H1 (cell line): ENCODE measurements around the gene ENOSF1. TPM values are rescaled to one million over a fixed set of nuclear protein-coding genes. Genes with fewer than 3 reads are reported as not detected.

Source experiments
- CTCF ChIA-PET: fragments of 300-600 bp; sonication (Branson Sonifier 250); formaldehyde crosslinking; loops from one replicate; lab custom pipeline; 2021; ENCODE audit not compliant: partially characterized antibody; lab: Charles Lee
- POLR2A ChIA-PET: fragments of 300-600 bp; sonication (Branson Sonifier 250); formaldehyde crosslinking; loops from one replicate; lab custom pipeline; 2021; ENCODE audit warnings: inconsistent platforms; ENCODE audit not compliant: partially characterized antibody; lab: Charles Lee
- DNase-seq, 2 experiments: peaks; one replicate each; pipeline versions ENCODE4 v3.0.0 to v3.0.0-alpha.2; 2010 to 2022; ENCODE audit warnings: low spot score in 2 of 2, low read depth in 1 of 2, mixed read lengths in 1 of 2
- FAIRE-seq: peaks from 2 replicates; lab custom pipeline; 2011; peaks lifted over from hg19 to GRCh38; lab: Jason Lieb, UNC
- H2AFZ ChIP-seq: 2 replicates; pipeline ENCODE4 v1.8.1; 2012; ENCODE audit warnings: low read length, inconsistent platforms
- H2AK5ac ChIP-seq: 2 replicates; pipeline ENCODE4 v1.6.1; 2013; ENCODE audit warnings: low read depth, low read length
- H2BK120ac ChIP-seq: replicated peaks from 2 replicates; pipeline ENCODE3; 2013; ENCODE audit warnings: low read depth, low read length, inconsistent platforms
- H2BK12ac ChIP-seq: 2 replicates; pipeline ENCODE4 v1.6.1; 2013; ENCODE audit warnings: low read depth, low read length
- H2BK15ac ChIP-seq: 2 replicates; pipeline ENCODE4 v1.6.1; 2013; ENCODE audit warnings: low read length
- H2BK20ac ChIP-seq: 2 replicates; pipeline ENCODE4 v1.6.1; 2013; ENCODE audit warnings: low read length
- H2BK5ac ChIP-seq: 2 replicates; pipeline ENCODE4 v1.6.1; 2013; ENCODE audit warnings: low read depth, low read length
- H3K14ac ChIP-seq: 2 replicates; pipeline ENCODE4 v1.6.1; 2013; ENCODE audit warnings: inconsistent platforms; ENCODE audit not compliant: insufficient read length
- H3K18ac ChIP-seq: 2 replicates; pipeline ENCODE4 v1.6.1; 2013; ENCODE audit warnings: low read length; ENCODE audit errors: extremely low read depth
- H3K23ac ChIP-seq: 2 replicates; pipeline ENCODE4 v1.6.1; 2013; ENCODE audit warnings: inconsistent platforms; ENCODE audit not compliant: insufficient read length
- H3K23me2 ChIP-seq: 2 replicates; pipeline ENCODE4 v1.6.1; 2013; ENCODE audit warnings: low read depth, low read length
- H3K27ac ChIP-seq: 2 replicates; pipeline ENCODE4 v1.6.1; 2011; ENCODE audit warnings: low read depth, low read length, inconsistent platforms
- H3K27me3 ChIP-seq, 4 experiments: replicated peaks in 1 of 4; 1 replicate in 1 of 4; 2 replicates in 3 of 4; pipeline versions ENCODE4 v1.6.1 to v1.8.1; 2011 to 2013; ENCODE audit warnings: low read length in 3 of 4, mild to moderate bottlenecking in 3 of 4, inconsistent platforms in 2 of 4, mixed read lengths in 2 of 4, moderate library complexity in 1 of 4; ENCODE audit not compliant: control insufficient read depth in 3 of 4, insufficient read depth in 3 of 4; ENCODE audit errors: extremely low read depth in 1 of 4
- H3K36me3 ChIP-seq, 4 experiments: 2 replicates each; pipeline versions ENCODE4 v1.6.1 to v1.8.1; 2011 to 2013; ENCODE audit warnings: mild to moderate bottlenecking in 4 of 4, low read length in 3 of 4, moderate library complexity in 2 of 4, control low read depth in 1 of 4, inconsistent platforms in 1 of 4; ENCODE audit not compliant: insufficient read depth in 4 of 4, control insufficient read depth in 2 of 4
- H3K4ac ChIP-seq: replicated peaks from 2 replicates; pipeline ENCODE3; 2013; ENCODE audit warnings: low read length, low read depth, mixed read lengths, inconsistent platforms; ENCODE audit not compliant: insufficient read length
- H3K4me1 ChIP-seq, 4 experiments: replicated peaks in 1 of 4; 1 replicate in 1 of 4; 2 replicates in 3 of 4; pipeline versions ENCODE4 v1.6.1 to v1.8.1; 2011 to 2013; ENCODE audit warnings: low read length in 3 of 4, inconsistent platforms in 2 of 4, mixed read lengths in 1 of 4; ENCODE audit not compliant: insufficient read depth in 4 of 4, control insufficient read depth in 3 of 4
- H3K4me2 ChIP-seq, 2 experiments: 2 replicates each; pipeline versions ENCODE4 v1.6.1 to v1.8.1; 2011 to 2013; ENCODE audit warnings: low read depth in 2 of 2, low read length in 2 of 2, control low read depth in 1 of 2, inconsistent platforms in 1 of 2, mild to moderate bottlenecking in 1 of 2; ENCODE audit not compliant: insufficient read depth in 1 of 2
- H3K4me3 ChIP-seq, 4 experiments: fragments of 200-600, 300-600 bp in 1 of 4; sonication (generic), shearing (Covaris generic), sonication (Bioruptor Twin) in 1 of 4; 2 replicates each; pipeline versions ENCODE4 v1.5.1 to v1.8.1; 2011 to 2016; ENCODE audit warnings: low read length in 4 of 4, low read depth in 3 of 4, control low read depth in 2 of 4, inconsistent platforms in 2 of 4, mild to moderate bottlenecking in 2 of 4, mixed read lengths in 1 of 4, moderate library complexity in 1 of 4; ENCODE audit not compliant: insufficient read depth in 2 of 4; ENCODE audit errors: extremely low read depth in 1 of 4
- H3K56ac ChIP-seq: replicated peaks from 2 replicates; pipeline ENCODE3; 2013; ENCODE audit warnings: low read depth, mild to moderate bottlenecking, mixed read lengths, low read length, inconsistent platforms; ENCODE audit not compliant: insufficient read length
- H3K79me1 ChIP-seq: 2 replicates; pipeline ENCODE4 v1.6.1; 2013; ENCODE audit warnings: low read depth, low read length, control low read depth
- H3K79me2 ChIP-seq, 2 experiments: 2 replicates each; pipeline versions ENCODE4 v1.6.1 to v1.8.1; 2012 to 2013; ENCODE audit warnings: low read length in 2 of 2, mild to moderate bottlenecking in 2 of 2, inconsistent platforms in 1 of 2; ENCODE audit not compliant: insufficient read depth in 2 of 2, control insufficient read depth in 1 of 2
- H3K9ac ChIP-seq, 4 experiments: replicated peaks in 1 of 4; 1 replicate in 1 of 4; 2 replicates in 3 of 4; pipeline versions ENCODE4 v1.6.1 to v1.8.1; 2011 to 2013; ENCODE audit warnings: low read depth in 3 of 4, low read length in 3 of 4, control low read depth in 2 of 4, mild to moderate bottlenecking in 2 of 4, moderate library complexity in 2 of 4, inconsistent platforms in 1 of 4; ENCODE audit errors: extremely low read depth in 1 of 4
- H3K9me3 ChIP-seq, 2 experiments: 2 replicates each; pipeline versions ENCODE4 v1.6.1 to v1.8.1; 2012 to 2013; ENCODE audit warnings: mild to moderate bottlenecking in 2 of 2, moderate library complexity in 2 of 2, control low read depth in 1 of 2, inconsistent platforms in 1 of 2, low read depth in 1 of 2, low read length in 1 of 2, mixed read lengths in 1 of 2; ENCODE audit not compliant: insufficient read depth in 2 of 2
- H4K20me1 ChIP-seq, 2 experiments: replicated peaks in 1 of 2; 2 replicates each; pipeline versions ENCODE3 to v1.8.1; 2011 to 2013; ENCODE audit warnings: inconsistent platforms in 2 of 2, low read length in 2 of 2, mild to moderate bottlenecking in 1 of 2; ENCODE audit not compliant: insufficient read depth in 2 of 2, control insufficient read depth in 1 of 2
- H4K5ac ChIP-seq: 2 replicates; pipeline ENCODE4 v1.6.1; 2013; ENCODE audit warnings: low read length, low read depth, mixed read lengths, inconsistent platforms; ENCODE audit not compliant: insufficient read length
- H4K8ac ChIP-seq: 2 replicates; pipeline ENCODE4 v1.8.0; 2013; ENCODE audit warnings: mild to moderate bottlenecking, moderate library complexity, low read length, inconsistent platforms; ENCODE audit not compliant: insufficient read depth; ENCODE audit errors: extremely low read depth
- H4K91ac ChIP-seq: replicated peaks from 2 replicates; pipeline ENCODE3; 2013; ENCODE audit warnings: low read length, mixed read lengths, inconsistent platforms; ENCODE audit not compliant: insufficient read length
- EGR1 ChIP-seq: IDR thresholded peaks from 2 replicates; pipeline ENCODE4 v1.6.1; 2011; ENCODE audit warnings: low read depth, low read length, borderline replicate concordance
- HDAC2 ChIP-seq, 2 experiments: fragments of 300-600 bp in 1 of 2; sonication (generic) in 1 of 2; IDR thresholded peaks; 2 replicates each; pipeline ENCODE4 v1.6.1; 2011 to 2012; ENCODE audit warnings: low read depth in 2 of 2, low read length in 2 of 2, mild to moderate bottlenecking in 2 of 2, moderate library complexity in 2 of 2, borderline replicate concordance in 1 of 2, inconsistent platforms in 1 of 2
- RBBP5 ChIP-seq: IDR thresholded peaks from 2 replicates; pipeline ENCODE4 v1.7.1; 2012; ENCODE audit warnings: low read depth, mild to moderate bottlenecking, inconsistent platforms, low read length, moderate library complexity, borderline replicate concordance
- SP1 ChIP-seq: IDR thresholded peaks from 2 replicates; pipeline ENCODE4 v1.6.1; 2011; ENCODE audit warnings: low read depth, low read length
- SRF ChIP-seq: IDR thresholded peaks from 2 replicates; pipeline ENCODE4 v1.6.1; 2011; ENCODE audit warnings: mild to moderate bottlenecking, low read depth, low read length, moderate library complexity
- TAF1 ChIP-seq: IDR thresholded peaks from 2 replicates; pipeline ENCODE4 v1.6.1; 2011; ENCODE audit warnings: mild to moderate bottlenecking, low read depth, low read length
- TAF7 ChIP-seq: optimal IDR thresholded peaks from 2 replicates; pipeline ENCODE3; 2011; ENCODE audit warnings: low read depth, mild to moderate bottlenecking, inconsistent platforms, low read length, moderate library complexity, borderline replicate concordance
- YY1 ChIP-seq: IDR thresholded peaks from 2 replicates; pipeline ENCODE4 v1.6.1; 2011; ENCODE audit warnings: low read depth, mild to moderate bottlenecking, low read length
- WGBS, 2 experiments: shearing (Covaris generic) in 1 of 2; methylation state at CpG; one replicate each; pipeline versions ENCODE4 v1.1.6 to v1.1.7; 2013 to 2015; ENCODE audit warnings: low lambda C conversion rate in 2 of 2, mixed read lengths in 2 of 2, inconsistent platforms in 1 of 2, low coverage in 1 of 2, missing lambda C conversion rate in 1 of 2; ENCODE audit not compliant: insufficient replicate concordance in 2 of 2, insufficient coverage in 1 of 2, insufficient read length in 1 of 2; ENCODE audit errors: extremely low coverage in 1 of 2, missing lambda C conversion rate in 1 of 2; 5-methylcytosine and 5-hydroxymethylcytosine counted together
- polyA plus RNA-seq, 7 experiments: library from polyadenylated mRNA; depleted of rRNA in 3 of 7; stranded (reverse) in 5 of 7; unstranded in 2 of 7; fragments of >200 nt in 5 of 7; fragments of 200-250 nt in 2 of 7; gene quantifications; 1 replicate in 5 of 7; 2 replicates in 1 of 7; 4 replicates in 1 of 7; pipeline versions ENCODE4 v1.2.1 to v1.2.3, GENCODE V29; 2011 to 2013; ENCODE audit warnings: missing spikeins in 2 of 7, mixed read lengths in 2 of 7
- total RNA-seq: library from RNA; stranded (reverse); fragmentation: NEBNext Ultra II Directional; extraction: Animal tissue kit (Norgen Biotek cat#: 25700); gene quantifications from 2 replicates; pipeline ENCODE4 v1.2.1, GENCODE V29; 2021

Gene ENOSF1
- total and polyA plus RNA-seq, 2 of the 8 experiments (the other 6 are each of a cell fraction or from before 2014, with no cell fraction given) = 15.4 to 26.4 TPM

GRCh38 chr18:680392-680791 lies 32.0 kb downstream of the ENOSF1 start:
- Histone ChIP-seq H4K5ac (no peak overlapping the region), H2BK5ac (no peak overlapping the region), H3K18ac (no peak overlapping the region), H3K27me3 (no peaks in the 10 kb centered on the region), H2BK15ac (no peak overlapping the region), H3K79me2 (no peaks in the 10 kb centered on the region), H3K4ac (no peak overlapping the region), H3K4me3 (no peak overlapping the region), H3K9me3 (no peaks in the 10 kb centered on the region), H2BK20ac (no peak overlapping the region), H3K14ac (no peak overlapping the region), H3K4me2 (no peak overlapping the region), H2AK5ac (no peak overlapping the region), H2BK120ac (no peak overlapping the region), H3K27ac (no peak overlapping the region), H4K20me1 (peaks cover 2 to 4% of the 10 kb centered on the region in 2 experiments), H4K8ac (no peak overlapping the region), H2BK12ac (no peak overlapping the region), H3K23ac (no peak overlapping the region), H3K36me3 (peaks cover 8 to 31% (median 21%) of the 10 kb centered on the region in 4 experiments; a peak in 6 of 8 replicates), H3K9ac (no peak overlapping the region), H3K4me1 (peaks cover 0 to 1% (median 0%) of the 10 kb centered on the region in 4 experiments; a peak in 1 of 7 replicates), H3K23me2 (no peaks in the 10 kb centered on the region), H2AFZ (no peak overlapping the region), H3K79me1 (no peaks in the 10 kb centered on the region), H4K91ac (no peak overlapping the region), H3K56ac (no peak overlapping the region)
- FAIRE-seq = no peak
- DNase-seq = no peak
- ChIA-PET POLR2A (interaction anchor here (0.9 to 1.4 kb wide), 3 partner anchors 10 to 32 kb away, joined by 3 to 4 read pairs (median 4); partner anchors contain the start of gene ENOSF1), CTCF (interaction anchor here (0.6 to 5.0 kb wide), 8 partner anchors 10 to 159 kb away, joined by 3 to 31 read pairs (median 4); no protein-coding TSS in a partner anchor)
- WGBS, 2 experiments = 89% methylated on average over 1 of the region's 4 CpGs; no CpG with 5 or more reads in 1 of the 2 experiments
- TF ChIP-seq HDAC2 (IDR thresholded peaks at IDR 0.05; ENCODE audit: borderline replicate concordance in 1 of 2, low read depth in 2 of 2, low read length in 2 of 2) (no peak), TAF7 (no peak), EGR1 (no peak), TAF1 (no peak), RBBP5 (no peak), SP1 (no peak), YY1 (no peak), SRF (no peak)
